Upper lobe of right lung (tissue), 1 donor: ENCODE results near the gene SH3D21. TPM values are rescaled to one million over a fixed set of nuclear protein-coding genes. Genes with fewer than 3 reads are reported as not detected.

Source experiments
- ATAC-seq: fragments of 200-7000 bp; cut with Tn5 transposase; one replicate; pipeline ENCODE4 v1.9.1; 2020; ENCODE audit warnings: mild to moderate bottlenecking, moderate library complexity
- DNase-seq: peaks from one replicate; pipeline ENCODE4 v3.0.0-alpha.2; 2020
- H3K27ac ChIP-seq: fragments of 200-600 bp; one replicate; pipeline ENCODE4 v1.8.0; 2022
- H3K27me3 ChIP-seq: fragments of 200-600 bp; one replicate; pipeline ENCODE4 v1.8.0; 2022; ENCODE audit warnings: mild to moderate bottlenecking
- H3K36me3 ChIP-seq: fragments of 200-600 bp; one replicate; pipeline ENCODE4 v1.8.0; 2022
- H3K4me1 ChIP-seq: fragments of 200-600 bp; one replicate; pipeline ENCODE4 v1.8.0; 2022
- H3K4me3 ChIP-seq: fragments of 200-600 bp; one replicate; pipeline ENCODE4 v1.8.0; 2022; ENCODE audit warnings: mild to moderate bottlenecking
- H3K9me3 ChIP-seq: fragments of 200-600 bp; one replicate; pipeline ENCODE4 v1.8.0; 2022
- intact Hi-C: fragments of 100-400 bp; cut with DNase I; formaldehyde crosslinking; loops from one replicate; pipeline ENCODE4 v1.11.0; 2022
- total RNA-seq: library from RNA; stranded (reverse); fragmentation: NEBNext Ultra II Directional; extraction: Animal tissue kit (Norgen Biotek cat#: 25700); gene quantifications from one replicate; pipeline ENCODE4 v1.2.1, GENCODE V29; 2021
- TF ChIP-seq, protein P1 (sequence below): fragments of 200-600 bp; IDR thresholded peaks from one replicate; pipeline ENCODE4 v1.8.0; 2022; ENCODE audit warnings: antibody characterized with exemption
- donor health status: DM: no; HTN: yes; CAD: no; lungs with severe emphysema.

SH3D21 gene
- total RNA-seq, 1 donor from 2014 or later, result 10.2 TPM

DNA sequence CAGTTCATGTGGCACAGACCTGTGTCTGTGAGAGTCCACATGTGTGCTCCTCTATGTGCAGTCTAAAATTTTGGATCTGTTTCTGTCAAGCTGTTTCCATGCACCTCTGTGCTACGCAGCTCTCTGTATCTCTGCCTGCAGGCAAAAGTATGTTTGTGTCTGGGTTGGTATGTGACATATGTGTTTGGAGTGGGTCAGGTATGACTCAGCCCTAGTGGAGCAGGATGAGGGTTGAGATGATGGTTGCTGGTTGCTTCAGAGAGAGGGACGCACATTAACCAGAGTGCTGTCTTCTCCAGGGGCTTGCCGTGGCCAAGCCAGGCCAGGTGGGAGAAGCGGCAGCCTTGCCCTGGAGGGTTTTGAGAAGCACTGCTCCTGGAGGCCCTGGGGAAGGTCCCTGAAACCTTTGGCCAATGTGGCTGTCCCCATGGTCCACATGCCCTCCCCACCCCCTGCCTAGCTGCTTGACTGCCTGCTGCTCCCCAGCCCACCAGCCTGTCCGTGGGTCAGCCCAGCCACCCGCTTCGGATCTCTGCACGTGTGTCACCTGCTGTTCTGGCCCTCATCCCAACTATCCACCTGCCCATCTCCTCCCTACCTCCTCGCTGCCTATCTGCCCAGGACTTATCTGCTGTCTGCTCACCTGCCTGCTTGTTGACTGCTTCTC lies 21.4 kb downstream of the SH3D21 start:
- peak; percentile 7 for ATAC-seq
- Histone ChIP-seq H3K9me3 (no peaks in the 10 kb centered on the region), H3K4me3 (no peak overlapping the region), H3K4me1 (peaks cover 21% of the 10 kb centered on the region), H3K27ac (no peak overlapping the region), H3K27me3 (no peaks in the 10 kb centered on the region), H3K36me3 (no peaks in the 10 kb centered on the region)
- TF ChIP-seq, protein P1, sequence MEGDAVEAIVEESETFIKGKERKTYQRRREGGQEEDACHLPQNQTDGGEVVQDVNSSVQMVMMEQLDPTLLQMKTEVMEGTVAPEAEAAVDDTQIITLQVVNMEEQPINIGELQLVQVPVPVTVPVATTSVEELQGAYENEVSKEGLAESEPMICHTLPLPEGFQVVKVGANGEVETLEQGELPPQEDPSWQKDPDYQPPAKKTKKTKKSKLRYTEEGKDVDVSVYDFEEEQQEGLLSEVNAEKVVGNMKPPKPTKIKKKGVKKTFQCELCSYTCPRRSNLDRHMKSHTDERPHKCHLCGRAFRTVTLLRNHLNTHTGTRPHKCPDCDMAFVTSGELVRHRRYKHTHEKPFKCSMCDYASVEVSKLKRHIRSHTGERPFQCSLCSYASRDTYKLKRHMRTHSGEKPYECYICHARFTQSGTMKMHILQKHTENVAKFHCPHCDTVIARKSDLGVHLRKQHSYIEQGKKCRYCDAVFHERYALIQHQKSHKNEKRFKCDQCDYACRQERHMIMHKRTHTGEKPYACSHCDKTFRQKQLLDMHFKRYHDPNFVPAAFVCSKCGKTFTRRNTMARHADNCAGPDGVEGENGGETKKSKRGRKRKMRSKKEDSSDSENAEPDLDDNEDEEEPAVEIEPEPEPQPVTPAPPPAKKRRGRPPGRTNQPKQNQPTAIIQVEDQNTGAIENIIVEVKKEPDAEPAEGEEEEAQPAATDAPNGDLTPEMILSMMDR, result no peak
- intact Hi-C loops, result no loop called here
- no peak for DNase-seq

DNA sequence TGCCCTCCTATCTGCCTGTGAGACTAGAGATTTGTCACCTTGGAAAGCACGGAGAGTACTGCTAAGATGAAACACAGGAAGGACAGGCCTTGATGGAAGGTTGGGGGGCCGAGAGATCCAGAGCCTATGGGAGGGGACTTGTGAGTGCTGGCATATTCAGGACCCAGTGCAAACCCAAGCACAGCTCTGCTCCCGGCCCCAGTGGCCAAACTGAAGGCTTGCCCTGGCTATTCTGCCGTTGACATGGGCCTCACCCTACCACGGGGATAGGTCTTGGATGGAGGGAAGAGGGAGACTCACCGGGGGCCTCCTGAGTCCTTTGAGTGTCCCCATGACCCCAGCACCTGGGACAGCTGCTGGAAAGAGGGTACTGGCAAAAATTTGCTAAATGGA lies 21.9 kb downstream of the SH3D21 start:
- Histone ChIP-seq H3K36me3 (no peaks in the 10 kb centered on the region), H3K27me3 (no peaks in the 10 kb centered on the region), H3K9me3 (no peaks in the 10 kb centered on the region), H3K27ac (no peak overlapping the region), H3K4me1 (peaks cover 17% of the 10 kb centered on the region), H3K4me3 (no peak overlapping the region)
- DNase-seq, result no peak
- no peak for ATAC-seq
- intact Hi-C loops, result no loop called here
- TF ChIP-seq, protein P1, result no peak

DNA sequence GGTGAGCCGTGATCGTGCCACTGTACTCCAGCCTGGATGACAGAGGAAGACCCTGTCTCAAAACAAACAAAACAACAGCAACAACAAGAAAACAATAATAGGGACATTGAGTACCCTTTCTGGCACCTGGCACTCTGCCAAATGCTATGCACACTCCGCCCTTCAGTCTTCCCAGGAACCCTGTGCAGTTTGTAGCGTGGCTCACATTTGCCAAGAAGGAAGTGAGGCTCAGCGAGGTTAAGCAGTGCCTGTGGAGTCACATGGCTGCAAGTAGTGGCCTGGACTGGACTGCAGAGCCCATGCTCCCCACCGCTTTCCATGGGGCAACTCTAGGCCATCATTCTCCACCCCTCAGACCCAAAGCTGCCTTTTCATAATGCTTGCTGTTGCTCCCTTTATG lies 22.5 kb downstream of the SH3D21 start:
- TF ChIP-seq, protein P1, result no peak
- H3K27ac ChIP-seq, result no peak overlapping the region
- H3K27me3 ChIP-seq, result no peaks in the 10 kb centered on the region
- H3K9me3 ChIP-seq, result no peaks in the 10 kb centered on the region
- DNase-seq, result no peak
- no peaks in the 10 kb centered on the region for H3K36me3 ChIP-seq
- no peak overlapping the region for H3K4me3 ChIP-seq
- ATAC-seq, result peak; percentile 78
- intact Hi-C loops, result no loop called here
- peaks cover 17% of the 10 kb centered on the region for H3K4me1 ChIP-seq

DNA sequence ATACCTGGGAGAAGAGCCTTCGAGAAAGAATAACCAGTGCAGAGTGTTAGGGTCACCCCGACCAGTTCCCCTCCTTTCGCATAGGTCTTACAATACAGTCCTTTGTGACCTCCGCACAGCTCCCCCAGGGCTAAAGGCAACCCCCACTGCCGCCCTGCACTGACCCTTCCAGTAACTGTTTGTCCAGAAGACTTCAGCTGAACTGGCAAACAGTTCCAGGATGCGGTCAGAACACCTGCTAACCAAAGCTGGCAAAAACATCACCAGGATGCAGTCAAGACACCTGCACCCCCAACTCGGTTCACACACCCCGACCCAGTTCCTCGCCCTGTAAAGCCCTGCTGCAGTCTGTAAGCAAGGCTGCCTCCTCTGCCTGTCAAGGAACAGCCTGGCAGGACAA lies 23.6 kb downstream of the SH3D21 start:
- Histone ChIP-seq H3K4me1 (peaks cover 6% of the 10 kb centered on the region), H3K36me3 (no peaks in the 10 kb centered on the region), H3K27me3 (no peaks in the 10 kb centered on the region), H3K9me3 (no peaks in the 10 kb centered on the region), H3K27ac (no peak overlapping the region), H3K4me3 (no peak overlapping the region)
- TF ChIP-seq, protein P1, result no peak
- no peak for DNase-seq
- no peak for ATAC-seq
- intact Hi-C loops, result no loop called here

DNA sequence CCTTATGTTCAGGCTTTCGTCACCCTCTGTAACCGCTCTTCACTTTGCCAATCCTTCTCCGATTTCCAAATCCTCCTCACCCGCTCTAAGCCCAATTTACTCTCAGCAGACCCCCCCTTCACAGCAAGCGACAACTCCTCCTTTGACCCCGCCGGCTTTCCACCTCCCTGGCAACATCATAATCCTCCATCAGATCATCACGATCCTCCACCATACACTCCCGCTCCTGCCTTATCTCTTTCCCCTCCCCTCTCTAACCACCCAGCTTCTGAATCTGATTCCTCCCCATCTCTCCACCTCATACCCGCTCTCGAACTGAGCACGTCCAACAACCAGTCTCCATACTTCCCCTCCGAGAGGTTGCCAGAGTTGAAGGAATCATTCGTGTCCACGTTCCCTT lies 24.8 kb downstream of the SH3D21 start:
- Histone ChIP-seq H3K27me3 (no peaks in the 10 kb centered on the region), H3K27ac (no peak overlapping the region), H3K4me1 (peaks cover 6% of the 10 kb centered on the region), H3K9me3 (no peaks in the 10 kb centered on the region), H3K36me3 (no peaks in the 10 kb centered on the region), H3K4me3 (no peak overlapping the region)
- ATAC-seq (no peak), DNase-seq (no peak)
- intact Hi-C loops, result no loop called here
- TF ChIP-seq, protein P1, result no peak

DNA sequence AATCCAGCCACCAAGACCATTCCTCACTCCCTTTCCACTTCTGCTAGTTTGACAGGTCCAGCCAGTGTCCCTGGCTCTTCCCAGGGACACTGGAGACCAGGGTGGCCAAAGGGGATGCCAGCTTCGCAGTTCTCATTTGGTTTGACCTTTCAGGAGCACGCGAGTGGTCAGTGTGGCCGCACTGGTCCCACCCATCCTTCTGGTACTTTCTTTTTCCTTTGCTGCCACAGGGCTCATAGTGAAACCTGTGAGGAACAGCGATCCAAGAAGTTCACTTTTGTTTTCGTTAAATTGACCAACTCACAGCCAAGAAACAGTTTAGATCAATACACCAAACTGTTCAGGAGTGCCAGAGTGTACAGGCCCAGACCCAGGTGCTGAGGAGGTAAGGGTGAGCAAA lies 31.7 kb downstream of the SH3D21 start:
- H3K9me3 ChIP-seq, result no peaks in the 10 kb centered on the region
- ATAC-seq (no peak), DNase-seq (no peak)
- intact Hi-C loops, result no loop called here
- TF ChIP-seq, protein P1, result no peak
- H3K4me1 ChIP-seq, result peaks cover 6% of the 10 kb centered on the region
- no peaks in the 10 kb centered on the region for H3K27me3 ChIP-seq
- no peak overlapping the region for H3K4me3 ChIP-seq
- peaks cover 20% of the 10 kb centered on the region for H3K36me3 ChIP-seq
- H3K27ac ChIP-seq, result no peak overlapping the region
